HG03039 (cell line): ENCODE results near the gene ITGA2.
"Not testable (repeated sequence)": the region's sequence is repeated elsewhere in the genome, so short reads cannot be mapped to it uniquely, and the experiment has no call there.

ENCODE experiments used
- ATAC-seq: cut with Tn5 transposase; IDR thresholded peaks from one replicate; pipeline ENCODE4 v1.9.1; 2021; ENCODE audit warnings: mild to moderate bottlenecking, moderate library complexity; ENCODE audit not compliant: unreplicated experiment

ITGA2 gene

DNA sequence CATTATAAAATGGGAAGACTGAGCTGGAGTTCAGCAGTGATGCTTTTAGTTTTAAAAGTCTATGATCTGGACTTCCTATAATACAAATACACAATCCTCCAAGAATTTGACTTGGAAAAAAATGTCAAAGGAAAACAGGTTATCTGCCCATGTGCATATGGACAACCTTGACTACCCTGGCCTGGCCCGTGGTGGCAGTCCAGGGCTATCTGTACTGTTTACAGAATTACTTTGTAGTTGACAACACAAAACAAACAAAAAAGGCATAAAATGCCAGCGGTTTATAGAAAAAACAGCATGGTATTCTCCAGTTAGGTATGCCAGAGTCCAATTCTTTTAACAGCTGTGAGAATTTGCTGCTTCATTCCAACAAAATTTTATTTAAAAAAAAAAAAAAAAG lies 103.1 kb downstream of the ITGA2 start:
- no peak for ATAC-seq

DNA sequence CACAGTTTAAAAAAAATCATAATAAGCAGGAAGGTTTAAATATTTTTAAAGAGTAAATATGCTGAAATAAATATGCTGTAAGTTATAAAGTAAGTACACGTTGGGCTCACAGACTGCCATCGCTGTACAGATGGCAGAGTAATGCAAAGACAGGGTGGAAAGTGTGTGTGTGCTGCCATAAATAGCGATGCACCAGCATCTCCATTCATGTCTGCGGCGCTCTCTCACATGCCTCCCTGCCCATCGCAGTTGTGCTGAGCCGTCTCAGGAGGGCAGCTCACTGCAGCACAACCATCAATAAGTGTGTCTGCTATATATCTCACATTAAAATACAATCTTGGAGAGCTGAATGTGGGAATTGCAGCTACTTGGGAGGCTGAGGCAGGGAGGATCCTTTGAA lies 106.1 kb downstream of the ITGA2 start:
- no peak for ATAC-seq

DNA sequence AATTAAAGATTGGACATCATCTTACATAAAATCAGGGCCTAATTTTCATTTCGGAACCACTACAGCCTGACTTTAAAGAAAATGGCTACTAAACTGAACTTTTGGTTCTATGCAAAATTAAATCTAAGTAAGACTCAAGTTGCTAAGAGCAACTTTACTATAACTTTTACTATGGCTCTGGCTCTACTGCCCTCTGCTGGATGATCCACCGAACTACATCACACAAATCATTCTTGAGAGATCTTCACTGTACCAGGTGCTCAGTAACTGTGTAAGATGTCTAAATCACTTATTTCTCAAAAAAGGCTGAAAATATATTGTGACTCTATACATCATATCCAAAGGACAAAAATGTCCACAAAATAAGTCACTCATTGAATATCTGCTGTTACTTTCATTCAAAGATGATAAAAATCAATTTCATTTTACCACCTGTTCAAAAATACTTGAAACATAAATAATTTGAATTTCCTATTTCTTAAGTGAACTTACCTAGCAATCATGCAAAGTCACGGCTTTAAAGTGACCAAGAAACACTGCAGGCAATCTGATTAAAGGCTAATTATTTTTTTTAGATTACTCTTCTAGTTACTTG lies 106.9 kb downstream of the ITGA2 start:
- ATAC-seq, result peak; percentile 64

DNA sequence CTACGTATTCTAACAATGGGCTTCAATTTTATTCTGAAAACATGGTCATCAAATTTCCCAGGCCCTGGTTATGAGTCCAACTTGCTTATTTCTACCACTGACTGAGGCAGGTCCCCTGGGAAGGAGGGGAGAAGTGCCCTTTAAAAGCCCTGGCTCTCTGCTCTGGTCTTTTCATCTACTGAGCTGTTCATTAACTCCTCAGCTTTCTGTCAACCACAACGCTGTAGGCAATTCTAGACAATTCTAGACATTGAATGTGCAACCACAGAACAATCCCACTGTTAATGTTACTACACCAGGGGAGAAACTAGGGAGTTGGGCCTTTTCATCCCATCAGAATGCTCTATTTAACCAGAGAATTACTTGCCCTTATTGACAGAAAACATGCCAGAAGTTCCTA lies 110.4 kb downstream of the ITGA2 start:
- no peak for ATAC-seq

DNA sequence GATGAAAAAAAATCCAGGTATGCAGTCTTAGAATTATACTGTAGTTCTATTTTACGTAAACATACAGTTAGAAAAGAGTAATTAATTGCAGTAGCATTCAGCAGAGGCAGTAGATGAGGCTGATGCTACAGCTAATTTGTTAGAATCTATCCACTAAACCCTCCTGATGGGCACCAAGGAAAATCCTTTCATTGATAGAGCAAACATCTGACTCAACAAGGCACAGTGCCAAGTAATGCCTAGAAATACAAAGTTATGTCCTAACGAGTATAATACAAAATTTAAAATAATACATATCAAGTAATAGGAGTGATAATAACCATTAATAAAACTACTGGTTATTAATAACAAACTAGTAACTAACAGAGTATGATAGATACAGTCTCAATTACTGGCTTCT lies 111.5 kb downstream of the ITGA2 start:
- ATAC-seq, result no peak

DNA sequence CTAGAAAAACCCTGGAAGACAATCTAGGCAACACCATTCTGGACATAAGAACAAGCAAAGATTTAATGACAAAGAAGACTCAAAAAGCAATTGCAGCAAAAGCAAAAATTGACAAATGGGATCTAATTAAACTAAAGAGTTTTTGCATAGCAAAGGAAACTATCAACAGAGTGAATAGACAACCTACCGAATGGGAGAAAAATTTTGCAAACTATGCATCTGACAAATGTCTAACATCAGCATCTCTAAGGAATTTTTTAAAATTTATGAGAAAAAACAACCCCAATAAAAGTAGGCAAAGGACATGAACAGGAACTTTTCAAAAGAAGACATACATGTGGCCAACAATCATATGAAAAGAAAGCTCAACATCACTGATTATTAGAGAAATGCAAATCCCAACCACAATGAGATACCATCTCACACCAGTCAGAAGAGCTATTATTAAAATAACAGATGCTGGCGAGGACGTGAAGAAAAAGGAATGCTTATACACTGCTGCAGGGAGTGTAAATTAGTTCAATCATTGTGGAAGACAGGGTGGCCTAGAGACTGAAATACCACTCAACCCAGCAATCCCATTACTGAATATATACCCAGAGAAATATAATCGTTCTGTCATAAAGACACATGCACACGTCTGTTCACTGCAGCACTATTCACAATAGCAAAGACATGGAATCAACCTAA lies 116.6 kb downstream of the ITGA2 start:
- ATAC-seq, result no peak

DNA sequence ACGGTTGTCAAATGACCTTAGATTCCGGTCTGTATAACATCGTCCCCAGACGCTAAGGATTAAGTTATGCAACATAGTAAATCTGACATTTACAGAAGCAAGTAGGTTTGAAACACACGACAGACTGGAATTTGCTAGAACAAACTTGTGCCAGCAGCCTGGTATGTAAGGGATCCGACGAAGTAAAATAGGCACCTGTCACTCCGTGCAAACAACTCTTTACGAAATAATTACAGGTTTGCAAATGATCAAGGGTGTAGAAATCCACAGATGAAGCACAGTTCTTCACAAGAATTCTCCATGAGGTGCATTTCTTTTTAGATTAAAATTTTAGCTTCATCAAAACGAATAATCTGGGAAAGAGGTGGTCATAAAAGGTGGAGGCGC lies 119.9 kb downstream of the ITGA2 start:
- ATAC-seq, result peak; percentile 2

DNA sequence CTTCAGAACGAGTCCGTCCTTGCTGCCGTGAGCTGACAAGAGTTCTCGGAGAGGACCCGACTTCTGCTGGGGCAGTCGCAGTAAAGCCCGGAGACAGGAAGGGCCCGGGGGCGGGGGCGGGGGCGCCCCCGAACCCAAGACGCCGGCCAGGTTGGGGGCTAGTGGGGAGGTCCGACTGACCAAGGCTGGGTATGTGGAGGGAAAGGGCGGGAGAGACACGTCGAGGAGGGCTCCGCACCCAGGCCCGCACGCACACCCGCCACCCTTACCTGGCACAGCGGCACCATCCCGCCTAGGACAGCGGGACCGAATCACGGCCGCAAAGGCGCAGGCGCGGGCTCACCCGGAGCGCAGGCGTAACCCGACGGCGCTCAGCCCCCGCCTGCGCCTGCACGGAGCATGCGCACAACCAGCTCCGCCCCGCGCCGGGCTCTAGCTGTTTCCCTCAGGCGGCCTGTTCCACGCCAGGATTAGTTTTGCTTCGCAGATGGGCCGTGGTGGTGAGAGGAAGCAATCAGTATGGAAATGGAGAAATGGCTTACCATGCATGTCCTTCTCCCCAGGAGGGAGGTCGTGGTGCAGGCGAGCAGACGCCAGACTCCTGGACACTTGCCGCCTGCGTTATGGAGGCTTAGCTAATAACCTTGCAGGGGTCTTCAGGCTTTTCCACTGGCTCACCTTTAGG lies 120.4 kb downstream of the ITGA2 start, which contains the start of gene MOCS2:
TSS of gene MOCS2 (minus strand) at position 315 of the 685 bp plus-strand sequence. CDS start 2,583 bp downstream, outside the sequence.
- ATAC-seq, result peak; percentile 96

DNA sequence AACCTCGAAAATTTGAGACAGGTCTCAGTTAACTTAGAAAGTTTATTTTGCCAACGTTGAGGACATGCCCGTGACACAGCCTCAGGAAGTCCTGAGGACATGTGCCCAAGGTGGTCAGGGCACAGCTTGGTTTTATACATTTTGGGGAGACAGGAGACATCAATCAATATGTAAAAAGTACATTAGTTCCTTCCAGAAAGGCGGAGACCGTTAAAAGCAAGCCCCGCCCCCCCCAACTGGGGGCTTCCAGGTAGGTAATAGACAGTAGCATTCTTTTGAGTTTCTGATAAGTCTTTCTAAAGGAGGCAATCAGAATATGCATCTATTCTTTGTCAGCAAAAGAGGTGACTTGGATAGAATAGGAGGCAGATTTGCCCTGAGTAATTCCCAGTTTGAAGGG lies 121.0 kb downstream of the ITGA2 start:
- no peak for ATAC-seq

DNA sequence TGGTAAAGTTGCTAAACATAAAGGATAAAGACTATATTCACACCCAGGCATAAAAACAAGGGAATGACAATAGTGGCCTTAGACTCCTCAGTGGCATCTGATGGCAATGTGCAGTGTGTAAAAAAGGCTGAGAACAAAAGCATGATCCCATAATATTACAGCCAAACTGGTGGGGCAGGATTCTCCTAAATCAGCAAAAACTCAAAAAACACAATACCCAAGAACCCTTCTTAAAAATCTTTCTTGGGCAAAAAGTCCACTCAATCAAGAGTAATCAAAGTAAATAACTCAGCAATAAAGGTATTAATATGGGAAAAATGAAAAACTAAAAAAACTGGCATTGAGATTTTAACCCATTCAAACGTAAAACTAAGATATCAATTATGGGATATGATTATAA lies 122.0 kb downstream of the ITGA2 start:
- ATAC-seq, result no peak

DNA sequence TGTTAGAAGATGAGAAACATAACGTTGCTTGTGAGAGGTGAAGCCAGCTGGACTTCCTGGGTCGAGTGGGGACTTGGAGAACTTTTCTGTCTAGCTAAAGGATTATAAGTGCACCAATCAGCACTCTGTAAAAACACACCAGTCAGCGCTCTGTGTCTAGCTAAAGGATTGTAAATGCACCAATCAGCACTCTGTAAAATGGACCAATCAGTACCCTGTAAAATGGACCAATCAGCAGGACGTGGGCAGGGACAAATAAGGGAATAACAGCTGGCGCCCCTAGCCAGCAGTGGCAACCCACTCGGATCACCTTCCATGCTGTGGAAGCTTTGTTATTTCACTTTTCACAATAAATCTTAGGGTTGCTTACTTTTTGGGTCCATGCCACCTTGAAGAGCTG lies 123.2 kb downstream of the ITGA2 start:
- not testable (repeated sequence) for ATAC-seq

DNA sequence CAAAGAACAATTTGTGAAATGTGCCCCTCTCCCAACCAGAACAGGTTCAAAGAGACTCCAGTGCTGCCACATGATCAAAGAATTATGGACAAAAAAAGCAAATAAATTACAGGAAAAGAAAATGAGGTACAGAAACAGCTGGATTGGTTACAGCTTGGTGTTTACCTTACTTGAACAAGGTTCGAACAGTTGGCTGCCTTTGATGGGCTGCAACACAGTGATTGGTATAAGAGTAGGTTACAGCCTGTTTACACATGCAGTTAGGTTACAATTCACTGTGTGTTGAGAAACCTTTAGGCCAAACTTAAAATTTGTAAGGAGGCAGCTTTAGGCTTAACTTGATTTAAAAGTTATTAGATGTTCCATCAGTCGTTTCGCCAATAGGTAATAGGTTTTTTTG lies 123.8 kb downstream of the ITGA2 start:
- ATAC-seq, result no peak

DNA sequence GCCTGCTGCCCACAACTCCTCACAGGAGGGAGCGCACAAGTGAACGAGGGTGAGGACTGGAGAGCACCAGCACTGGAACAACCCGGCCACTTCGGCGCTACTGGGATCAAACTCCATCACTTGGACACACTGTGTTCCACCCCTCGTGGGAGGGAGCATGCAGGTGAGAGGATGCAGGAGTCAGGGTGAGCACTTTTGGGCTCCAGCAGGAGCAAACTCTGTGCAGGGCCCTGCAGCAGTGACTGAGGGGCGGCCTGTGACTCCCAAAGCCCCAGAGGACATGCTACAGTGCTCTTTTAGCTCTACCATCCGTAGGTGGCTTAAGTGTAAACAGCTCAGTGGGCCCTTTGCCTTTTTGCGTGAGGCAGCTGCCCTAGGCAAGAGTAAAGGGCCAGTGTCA lies 124.8 kb downstream of the ITGA2 start:
- no peak for ATAC-seq

DNA sequence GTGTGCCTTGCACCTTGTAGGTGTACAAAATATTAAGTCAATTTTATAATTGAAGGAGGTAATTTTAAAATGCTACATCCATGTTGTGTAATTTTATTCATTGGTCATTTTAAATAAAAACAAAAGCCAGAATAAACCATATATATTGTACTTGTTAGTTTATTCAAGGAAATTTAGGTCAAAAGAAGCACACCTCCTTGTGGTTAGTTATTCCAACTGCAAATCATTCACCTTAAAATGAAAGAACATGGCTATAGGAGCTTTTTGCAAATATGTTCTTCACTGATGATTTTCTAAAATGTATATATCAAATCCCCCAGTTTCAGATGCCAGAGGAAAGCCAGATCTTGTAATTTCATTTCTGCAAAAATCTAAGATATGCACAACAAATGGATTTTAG lies 125.8 kb downstream of the ITGA2 start:
- ATAC-seq, result no peak

DNA sequence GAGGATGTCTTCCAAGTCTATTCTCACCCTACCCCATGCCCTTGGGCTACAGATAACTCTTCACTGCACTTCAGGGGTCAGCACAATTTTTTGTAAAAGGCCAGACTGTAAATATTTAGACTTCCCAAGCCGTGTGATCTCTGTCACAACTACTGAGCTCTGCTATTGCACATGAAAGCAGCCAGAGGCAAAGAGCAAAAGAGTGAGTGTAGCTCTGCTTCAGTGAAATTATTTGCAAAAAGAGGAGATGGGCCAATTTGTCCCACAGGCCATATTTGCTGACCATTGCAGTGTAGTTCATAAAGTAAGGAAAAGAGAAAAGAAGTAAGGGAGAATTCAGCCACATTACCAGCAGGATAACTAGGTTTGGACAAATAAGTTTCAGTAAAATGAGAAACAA lies 127.4 kb downstream of the ITGA2 start:
- no peak for ATAC-seq

DNA sequence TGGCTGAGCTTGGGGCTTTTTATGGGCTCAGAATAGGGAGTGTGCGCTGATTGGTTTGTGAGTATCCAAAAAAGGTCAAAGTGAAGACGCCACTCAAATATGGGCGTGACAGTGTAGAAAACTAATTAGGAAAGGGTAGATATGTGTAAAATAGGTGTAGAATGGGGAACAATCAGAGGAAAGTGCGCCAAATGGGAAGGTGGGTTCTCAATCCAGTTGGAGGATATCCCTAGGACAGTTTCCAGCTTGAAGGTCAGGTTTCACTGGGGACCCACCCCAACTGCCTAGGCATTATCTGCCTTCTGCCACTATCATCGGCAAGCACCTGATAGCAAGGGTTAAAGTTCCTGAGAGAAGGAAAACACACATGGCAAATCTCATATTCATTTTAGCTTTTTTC lies 129.7 kb downstream of the ITGA2 start:
- no peak for ATAC-seq

DNA sequence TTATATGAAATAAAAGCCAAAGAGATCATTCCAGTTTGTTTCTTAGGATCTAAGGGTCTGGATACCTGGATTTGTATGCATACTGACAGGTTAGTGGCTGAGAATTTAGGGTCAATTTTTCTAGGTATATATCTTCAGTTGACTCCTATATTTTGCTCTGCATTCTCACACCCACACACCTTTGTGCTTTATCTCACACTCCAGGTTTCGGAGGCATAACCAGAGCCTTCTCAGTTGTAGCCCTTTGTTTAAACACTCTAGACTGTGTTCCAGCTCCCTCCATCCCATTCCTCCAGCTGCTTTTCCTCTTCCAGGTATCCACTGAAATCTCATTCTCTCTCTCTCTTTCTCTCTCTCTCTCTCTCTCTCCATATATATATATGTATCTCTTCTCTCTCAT lies 131.0 kb downstream of the ITGA2 start:
- ATAC-seq, result no peak

DNA sequence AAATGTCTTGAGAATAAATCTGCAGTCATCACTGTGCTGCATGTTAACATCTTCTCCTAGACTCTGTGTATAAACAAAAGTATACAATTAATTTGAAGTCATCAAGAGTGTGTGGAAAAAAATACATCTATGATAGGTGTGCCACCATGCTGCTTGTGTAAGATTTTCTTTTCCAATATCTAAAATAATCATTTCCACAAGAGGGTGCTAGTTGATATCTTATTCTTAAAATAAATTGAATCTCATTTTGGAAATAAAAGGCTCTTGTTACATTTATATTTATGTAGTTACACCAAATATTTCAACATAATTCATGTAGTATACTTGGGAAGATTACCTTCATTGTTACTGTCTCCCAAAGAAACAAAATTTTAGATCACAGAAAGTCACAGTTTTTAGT lies 134.6 kb downstream of the ITGA2 start:
- ATAC-seq, result no peak

DNA sequence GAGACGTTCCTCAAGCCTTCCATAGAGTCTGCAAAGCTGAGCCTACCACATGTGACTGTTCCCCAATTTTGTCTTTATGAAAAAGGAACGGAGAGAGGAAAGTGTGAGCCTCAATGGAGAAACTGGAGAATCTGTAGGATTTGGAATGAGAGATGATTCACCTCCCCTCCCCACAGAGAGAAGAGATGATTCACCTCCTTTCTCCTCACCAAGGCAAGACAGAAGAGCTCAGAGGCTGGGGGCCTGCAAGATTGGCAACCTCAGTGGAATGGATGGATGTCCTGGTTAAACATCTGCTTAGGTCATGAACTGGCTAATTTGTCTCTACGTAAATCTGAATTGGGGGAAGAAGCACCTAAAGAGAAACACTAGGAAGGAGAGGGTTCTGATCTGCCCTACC lies 137.4 kb downstream of the ITGA2 start:
- ATAC-seq, result no peak

DNA sequence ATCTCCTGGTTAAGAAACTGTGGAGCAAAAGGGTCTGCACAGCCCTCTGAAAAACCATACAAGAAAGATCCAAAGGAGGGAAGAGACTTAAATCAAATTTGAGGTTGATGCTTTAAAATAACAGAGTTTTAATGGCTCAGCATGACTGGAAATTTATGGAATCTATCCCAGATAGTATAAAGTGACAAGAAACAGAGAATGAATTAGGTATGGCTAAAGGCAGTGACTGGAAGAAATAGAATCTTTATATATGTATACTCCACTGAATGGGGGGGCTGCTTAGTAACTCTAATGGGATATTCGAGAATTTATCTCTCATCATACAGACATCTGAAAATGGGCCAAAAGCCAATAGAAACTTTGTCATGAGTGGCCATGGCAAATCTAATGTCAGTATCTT lies 138.0 kb downstream of the ITGA2 start:
- ATAC-seq, result no peak

DNA sequence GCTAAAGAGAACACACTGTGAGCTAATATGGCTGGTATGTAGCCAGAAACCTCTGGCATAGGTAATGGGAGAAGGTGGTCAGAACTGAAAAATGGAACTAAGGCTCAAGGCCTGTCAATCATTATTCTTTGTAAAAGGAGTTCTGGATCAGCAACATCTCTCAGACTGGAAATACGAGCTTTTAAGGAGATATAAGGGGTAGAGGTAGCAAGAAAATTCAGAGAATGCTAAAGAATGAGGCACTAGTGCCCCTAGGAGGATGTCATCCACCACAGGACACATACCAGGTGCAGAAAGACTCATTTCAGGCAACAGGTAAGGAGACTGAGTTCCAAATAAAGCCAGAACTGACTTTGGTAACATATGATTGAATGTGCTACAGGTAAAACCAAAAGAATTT lies 139.3 kb downstream of the ITGA2 start:
- no peak for ATAC-seq

DNA sequence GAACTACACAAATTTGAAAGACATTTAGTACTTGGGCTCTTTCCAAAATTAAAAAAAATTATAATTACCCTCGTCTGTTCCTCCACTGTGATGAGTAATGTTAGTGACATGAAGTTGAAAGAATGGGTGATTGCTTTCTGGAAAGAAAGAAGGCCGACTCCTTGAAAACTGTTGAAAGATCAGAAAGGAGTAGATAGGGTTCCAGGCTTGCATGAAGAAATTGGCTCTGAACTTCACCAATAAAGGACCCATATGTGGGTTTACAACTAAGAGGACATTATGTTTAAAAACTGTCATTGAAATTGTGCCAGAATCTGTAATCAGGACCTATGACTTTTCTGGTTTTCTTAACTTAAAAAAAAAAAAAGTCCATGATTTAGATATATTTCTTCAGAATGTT lies 141.1 kb downstream of the ITGA2 start:
- no peak for ATAC-seq
